AG10803 (cell line): Measurements from ENCODE around the gene RGS7.
"Not testable (repeated sequence)": the region's sequence is repeated elsewhere in the genome, so short reads cannot be mapped to it uniquely, and the experiment has no call there.

Source experiments
- DNase-seq: peaks from one replicate; pipeline ENCODE4 v3.0.0; 2010; ENCODE audit warnings: low read depth
- H3K4me3 ChIP-seq: 2 replicates; pipeline ENCODE4 v1.5.1; 2011; ENCODE audit warnings: mild to moderate bottlenecking, low read length, control low read depth
- CTCF ChIP-seq: conservative IDR thresholded peaks from 2 replicates; pipeline ENCODE4 v1.5.1; 2011; ENCODE audit warnings: mild to moderate bottlenecking, low read length, control low read depth, inconsistent platforms

The RGS7 gene

GRCh38 chr1:241228339-241228738, 128.7 kb downstream of the RGS7 start:
- no peak for TF ChIP-seq CTCF
- DNase-seq: no peak
- H3K4me3 ChIP-seq: no peak overlapping the region

- no peak for DNase-seq
- no peak overlapping the region for H3K4me3 ChIP-seq
- TF ChIP-seq CTCF: no peak
Measured at GRCh38 chr1:241225741-241226140, 131.3 kb downstream of the RGS7 start.

GRCh38 chr1:241224189-241224588, 132.8 kb downstream of the RGS7 start:
- DNase-seq, H3K4me3 ChIP-seq: not testable (repeated sequence)

DNA sequence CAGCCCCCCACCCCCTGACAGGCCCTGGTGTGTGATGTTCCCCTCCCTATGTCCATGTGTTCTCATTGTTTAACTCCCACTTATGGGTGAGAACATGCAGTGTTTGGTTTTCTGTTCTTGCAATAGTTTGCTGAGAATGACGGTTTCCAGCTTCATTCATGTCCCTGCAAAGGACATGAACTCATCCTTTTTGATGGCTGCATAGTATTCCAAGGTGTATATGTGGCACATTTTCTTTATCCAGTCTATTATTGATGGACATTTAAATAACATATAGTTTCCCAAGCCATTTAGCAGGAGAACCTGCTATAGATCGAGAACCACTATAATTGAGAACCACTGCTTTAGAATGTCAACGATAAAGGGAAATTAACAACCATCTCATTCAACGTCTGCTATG, 134.2 kb downstream of the RGS7 start:
- not testable (repeated sequence) for H3K4me3 ChIP-seq, DNase-seq

DNA sequence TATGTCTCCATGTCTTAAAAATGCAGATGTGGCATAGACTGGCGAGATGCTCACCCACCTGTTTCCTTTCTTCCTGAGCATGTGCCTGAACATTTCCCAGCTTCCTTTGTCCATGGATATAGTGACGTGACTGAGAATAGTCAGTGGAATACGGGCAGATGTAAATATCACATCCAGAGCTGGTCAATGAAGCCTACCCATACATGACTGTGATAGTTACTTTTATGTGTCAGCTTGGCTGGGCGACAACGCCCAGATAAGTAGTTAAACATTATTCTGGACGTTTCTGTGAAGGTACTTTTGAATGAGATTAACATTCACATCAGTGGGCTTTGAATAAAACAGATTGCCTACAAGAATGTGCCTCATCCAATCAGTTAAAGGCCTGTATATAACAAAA, 135.7 kb downstream of the RGS7 start:
- H3K4me3 ChIP-seq: no peak overlapping the region
- no peak for TF ChIP-seq CTCF
- DNase-seq: no peak

DNA sequence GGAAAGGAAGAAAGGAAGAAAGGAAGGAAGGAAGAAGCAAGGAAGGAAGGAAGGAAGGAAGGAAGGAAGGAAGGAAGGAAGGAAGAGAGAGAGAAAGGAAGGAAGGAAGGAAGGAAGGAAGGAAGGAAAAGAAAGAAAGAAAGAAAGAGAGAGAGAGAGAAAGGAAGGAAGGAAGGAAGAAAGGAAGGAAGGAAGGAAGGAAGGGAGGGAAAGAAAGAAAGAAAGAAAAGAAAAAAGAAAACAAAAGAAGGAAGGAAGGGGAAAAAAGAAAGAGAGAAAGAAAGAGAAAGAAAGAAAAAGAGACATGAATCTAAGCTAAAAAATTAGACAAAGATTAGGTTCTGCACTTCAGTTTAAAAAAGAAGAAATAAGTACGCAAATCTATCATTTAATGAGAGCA, 136.1 kb downstream of the RGS7 start:
- not testable (repeated sequence) for H3K4me3 ChIP-seq, DNase-seq

- TF ChIP-seq CTCF: no peak
- no peak for DNase-seq
- H3K4me3 ChIP-seq: no peak overlapping the region
Measured at GRCh38 chr1:241219449-241219848, 137.6 kb downstream of the RGS7 start.

DNA sequence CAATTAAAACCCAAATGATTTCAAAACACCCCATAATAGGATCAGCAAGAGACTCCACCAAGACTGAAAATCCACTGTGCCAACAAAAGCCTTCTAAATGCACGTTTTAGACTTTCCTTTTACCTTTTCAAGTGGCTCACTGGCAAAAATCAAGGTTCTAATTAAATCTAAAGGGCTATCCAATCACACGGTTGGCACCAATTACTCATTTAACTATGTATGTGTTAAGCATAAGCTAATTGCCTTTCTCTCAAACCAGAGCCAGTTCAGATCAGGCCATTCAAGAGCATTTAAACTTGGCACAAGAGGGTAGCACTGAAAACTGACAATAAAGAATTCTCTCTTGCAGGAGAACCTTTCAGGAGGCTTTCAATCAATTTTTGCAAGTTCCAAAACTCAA, 139.5 kb downstream of the RGS7 start:
- no peak for DNase-seq
- no peak for TF ChIP-seq CTCF
- no peak overlapping the region for H3K4me3 ChIP-seq

GRCh38 chr1:241215683-241216082, 141.3 kb downstream of the RGS7 start:
- no peak for TF ChIP-seq CTCF
- H3K4me3 ChIP-seq: no peak overlapping the region
- DNase-seq: no peak
